Posterior cingulate gyrus (tissue), 11 donors: ENCODE data around the gene NAPSA.
"Not testable (repeated sequence)": the region's sequence is repeated elsewhere in the genome, so short reads cannot be mapped to it uniquely, and the experiment has no call there.

Experiments
- DNase-seq, 10 donors: peaks; one replicate each; pipeline versions ENCODE4 v3.0.0 to v3.0.0-alpha.2; 2020 to 2021; ENCODE audit warnings: mixed read lengths in 3 of 10
- intact Hi-C: fragments of 100-400 bp; cut with DNase I; formaldehyde crosslinking; loops from one replicate; pipeline ENCODE4 v1.15.1; 2023

NAPSA gene

GRCh38 chr19:50365434-50366306, at the start of gene NAPSA:
NAPSA (minus strand) TSS chr19:50365639; CDS start chr19:50365621, 18 bp downstream.
- intact Hi-C loops: no loop called here
- peak in 1 of 10 donors; percentile 30 for DNase-seq

GRCh38 chr19:50413531-50413930, 48.1 kb upstream of the NAPSA start:
- DNase-seq: no peak
- intact Hi-C loops: no loop called here

- intact Hi-C loops: no loop called here
These were observed 47.7 kb upstream of the NAPSA start for GRCh38 chr19:50413096-50413495.

GRCh38 chr19:50412419-50412818, 47.0 kb upstream of the NAPSA start:
- intact Hi-C loops: no loop called here
- no peak for DNase-seq

More at GRCh38 chr19:50413096-50413495, 47.7 kb upstream of the NAPSA start:
- DNase-seq: no peak

- DNase-seq: no peak
- intact Hi-C loops: no loop called here
These were observed 44.7 kb upstream of the NAPSA start for GRCh38 chr19:50410109-50410508.

- no peak for DNase-seq
- intact Hi-C loops: no loop called here
These were observed 43.9 kb upstream of the NAPSA start for GRCh38 chr19:50409347-50409746.

- intact Hi-C loops: no loop called here
- no peak for DNase-seq
These were observed 41.4 kb upstream of the NAPSA start for GRCh38 chr19:50406829-50407228.

GRCh38 chr19:50406156-50406820, 40.8 kb upstream of the NAPSA start:
- DNase-seq: no peak
- intact Hi-C loops: no loop called here

- intact Hi-C loops: no loop called here
- peak in 2 of 10 donors; percentile 54 to 56 for DNase-seq
These were observed 37.3 kb upstream of the NAPSA start for GRCh38 chr19:50402544-50403301.

- intact Hi-C loops: no loop called here
- DNase-seq: peak in 1 of 10 donors; percentile 79
These were observed 36.4 kb upstream of the NAPSA start for GRCh38 chr19:50401605-50402450.

- intact Hi-C loops: no loop called here
- peak in 1 of 10 donors; percentile 54 for DNase-seq
These were observed 33.9 kb upstream of the NAPSA start for GRCh38 chr19:50399368-50399745.

- intact Hi-C loops: no loop called here
- peak in 1 of 10 donors; percentile 36 for DNase-seq
These were observed 33.4 kb upstream of the NAPSA start for GRCh38 chr19:50398675-50399367.

GRCh38 chr19:50394017-50394416, 28.6 kb upstream of the NAPSA start:
- intact Hi-C loops: no loop called here
- DNase-seq: no peak

GRCh38 chr19:50393589-50393988, 28.1 kb upstream of the NAPSA start:
- intact Hi-C loops: no loop called here
- no peak for DNase-seq

- intact Hi-C loops: no loop called here
- DNase-seq: no peak
These were observed 27.3 kb upstream of the NAPSA start for GRCh38 chr19:50392759-50393158.

GRCh38 chr19:50390952-50391351, 25.5 kb upstream of the NAPSA start:
- intact Hi-C loops, DNase-seq: not testable (repeated sequence)

GRCh38 chr19:50390295-50390694, 24.9 kb upstream of the NAPSA start:
- intact Hi-C loops, DNase-seq: not testable (repeated sequence)

GRCh38 chr19:50387868-50388245, 22.4 kb upstream of the NAPSA start:
- DNase-seq: peak in 3 of 10 donors; percentile 20 to 53 (median 23)
- intact Hi-C loops: no loop called here

GRCh38 chr19:50387176-50387867, 21.9 kb upstream of the NAPSA start:
- intact Hi-C loops: no loop called here
- DNase-seq: peak in 6 of 10 donors; percentile 24 to 90 (median 36)
